ENCODE data around the gene MAP2K1. TPM values are rescaled to one million over a fixed set of nuclear protein-coding genes. Genes with fewer than 3 reads are reported as not detected.
A peak's percentile ranks its signal among the peaks of the same experiment; 100 is the strongest.
"Not testable (repeated sequence)": the region's sequence is repeated elsewhere in the genome, so short reads cannot be mapped to it uniquely, and the experiment has no call there.

Gene MAP2K1
- total RNA-seq = 10 to 100 TPM; 95.0 to 96.5 TPM

DNA sequence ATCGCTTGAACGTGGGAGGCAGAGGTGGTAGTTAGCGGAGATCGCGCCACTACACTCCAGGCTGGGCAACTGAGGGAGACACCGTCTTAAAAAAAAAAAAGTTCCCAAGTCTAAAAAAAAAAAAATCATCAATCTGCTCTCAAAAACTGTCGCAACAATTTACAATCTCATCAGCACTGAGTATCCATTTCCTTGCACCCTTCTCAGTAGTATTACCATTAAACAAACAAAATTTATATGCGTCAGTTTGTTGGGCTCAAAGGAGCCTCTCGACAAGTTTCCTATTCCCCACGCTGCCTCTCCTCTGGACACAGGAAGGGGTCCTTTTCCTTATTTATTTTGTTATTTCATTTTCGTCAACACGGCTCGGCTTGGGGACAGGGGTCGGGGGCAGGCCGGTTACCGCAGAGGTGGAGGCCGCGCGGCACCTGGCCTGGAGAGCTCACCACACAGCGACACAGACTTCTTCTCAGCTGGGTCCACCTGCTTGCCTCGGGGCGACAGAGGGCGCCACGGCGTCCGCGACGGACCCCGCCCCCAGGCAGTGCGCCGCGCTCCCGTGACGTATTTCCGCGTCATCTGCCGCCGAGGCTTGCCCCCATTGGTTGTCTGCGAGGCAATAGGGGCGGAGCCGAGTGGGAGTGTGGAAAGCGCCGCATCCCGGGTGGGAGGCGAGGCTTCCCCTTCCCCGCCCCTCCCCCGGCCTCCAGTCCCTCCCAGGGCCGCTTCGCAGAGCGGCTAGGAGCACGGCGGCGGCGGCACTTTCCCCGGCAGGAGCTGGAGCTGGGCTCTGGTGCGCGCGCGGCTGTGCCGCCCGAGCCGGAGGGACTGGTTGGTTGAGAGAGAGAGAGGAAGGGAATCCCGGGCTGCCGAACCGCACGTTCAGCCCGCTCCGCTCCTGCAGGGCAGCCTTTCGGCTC, at the start of gene MAP2K1:
TSS of gene MAP2K1 (plus strand) at position 709 of the 920 bp plus-strand sequence. CDS start 436 bp downstream, outside the sequence.
- DNase-seq (peak; percentile 98), ATAC-seq (ENCODE audit: low read depth) (peak; percentile 87)
- H3K4me3 Mint-ChIP-seq = peak within 1 kb of the TSS; percentile 100
- H3K27me3 Mint-ChIP-seq = no peaks in the 10 kb centered on the region
- H3K9me3 Mint-ChIP-seq = no peaks in the 10 kb centered on the region
- H3K4me1 Mint-ChIP-seq = peaks cover 43% of the 10 kb centered on the region
- H3K27ac Mint-ChIP-seq = peak within 1 kb of the TSS; percentile 99
- peaks cover 22% of the 10 kb centered on the region for H3K36me3 Mint-ChIP-seq
- POLR2A ChIA-PET = interaction anchor here (0.6 to 3.8 kb wide), 18 partner anchors 12 to 1550 kb away, joined by 3 to 50 read pairs (median 6); partner anchors contain the start of genes RPL4, SNAPC5, TIPIN and ZWILCH

DNA sequence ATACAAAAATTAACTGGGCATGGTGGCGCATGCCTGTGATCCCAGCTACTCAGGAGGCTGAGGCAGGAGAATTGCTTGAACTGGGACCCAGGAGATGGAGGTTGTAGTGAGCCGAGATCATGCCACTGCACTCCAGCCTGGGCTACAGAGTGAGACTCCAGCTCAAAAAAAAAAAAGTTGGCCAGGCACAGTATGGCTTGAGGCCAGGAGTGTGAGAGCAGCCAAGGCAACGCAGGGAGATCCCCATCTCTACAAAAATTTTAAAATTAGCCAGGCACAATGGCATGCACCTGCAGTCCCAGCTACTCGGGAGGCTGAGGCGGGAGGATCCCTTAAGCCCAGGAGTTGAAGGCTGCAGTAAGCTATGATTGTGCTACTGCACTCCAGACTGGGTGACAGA, 38.2 kb upstream of the MAP2K1 start:
- ATAC-seq (ENCODE audit: low read depth); H3K4me3 Mint-ChIP-seq; H3K4me1 Mint-ChIP-seq; H3K27me3 Mint-ChIP-seq; DNase-seq; H3K27ac Mint-ChIP-seq; H3K9me3 Mint-ChIP-seq; POLR2A ChIA-PET: not testable (repeated sequence)
- peaks cover 31% of the 10 kb centered on the region for H3K36me3 Mint-ChIP-seq

DNA sequence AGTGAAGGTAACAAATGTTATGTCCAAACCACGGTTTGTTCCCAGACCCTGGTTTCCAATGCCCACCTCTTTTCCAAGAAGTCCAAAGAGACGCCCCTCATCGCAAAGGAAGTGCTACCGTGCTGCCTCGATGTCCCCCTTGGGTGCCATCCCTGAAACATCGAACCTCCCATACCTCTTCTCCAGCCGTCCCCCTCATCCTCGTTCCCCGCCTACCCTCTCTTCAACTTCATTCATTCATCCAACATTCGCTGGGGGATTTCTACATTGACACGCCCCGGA, 30.7 kb upstream of the MAP2K1 start:
- Mint-ChIP-seq H3K27ac (peak overlapping the region; percentile 100), H3K4me3 (peak overlapping the region; percentile 100), H3K4me1 (peaks cover 21% of the 10 kb centered on the region), H3K27me3 (no peaks in the 10 kb centered on the region), H3K9me3 (no peaks in the 10 kb centered on the region), H3K36me3 (peaks cover 22% of the 10 kb centered on the region)
- DNase-seq = no peak
- POLR2A ChIA-PET = interaction anchor here (0.9 to 3.3 kb wide), 7 partner anchors 29 to 537 kb away, joined by 3 to 24 read pairs (median 5); partner anchors contain the start of genes MAP2K1, RPL4, SNAPC5 and ZWILCH
- ATAC-seq (ENCODE audit: low read depth) = no peak

DNA sequence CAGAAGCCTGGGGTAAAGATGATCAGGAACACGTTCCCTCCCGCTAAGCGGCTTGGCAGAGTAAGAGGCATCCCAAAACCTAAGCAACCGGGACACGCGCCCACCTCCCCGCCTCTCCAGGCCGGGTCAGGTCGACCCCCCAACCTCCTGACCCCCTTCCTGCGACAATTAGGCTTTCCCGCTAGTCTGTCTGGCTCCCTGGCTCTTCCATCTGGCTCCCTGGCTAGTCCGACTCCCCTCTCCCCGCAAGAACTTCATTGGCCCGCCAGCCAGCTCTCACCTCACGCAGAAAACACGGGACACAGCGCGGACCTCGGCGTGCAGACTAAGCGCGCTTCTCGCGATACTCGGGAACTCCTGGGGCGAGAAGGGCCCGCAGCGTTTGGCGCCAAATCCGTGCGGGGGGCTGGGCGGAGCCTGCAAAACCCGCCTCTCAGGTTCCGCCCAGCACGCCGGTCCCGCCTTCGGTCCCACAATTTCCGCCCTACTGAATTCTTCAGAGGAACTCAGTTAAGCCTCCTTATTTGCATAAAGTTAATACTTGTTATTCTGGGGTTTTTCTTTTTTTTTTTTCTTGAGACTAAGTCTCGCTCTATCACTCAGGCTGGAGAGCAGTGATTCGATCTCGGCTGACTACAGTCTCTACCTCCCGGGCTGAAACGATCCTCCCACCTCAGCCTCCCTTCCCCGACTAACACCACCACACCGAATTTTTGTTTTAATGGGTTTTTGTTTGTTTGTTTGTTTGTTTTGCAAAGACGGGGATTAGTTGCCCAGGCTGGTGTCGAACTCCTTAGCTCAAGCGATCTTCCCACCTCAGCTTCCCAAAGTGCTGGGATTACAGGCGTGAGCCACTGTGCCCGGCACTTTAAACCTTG, 30.1 kb upstream of the MAP2K1 start, which contains the start of gene TIPIN:
TSS of gene TIPIN (minus strand) at position 327 of the 878 bp plus-strand sequence. CDS start 3,738 bp downstream, outside the sequence.
- POLR2A ChIA-PET = interaction anchor here (0.8 to 3.3 kb wide), 10 partner anchors 10 to 538 kb away, joined by 3 to 24 read pairs (median 4); partner anchors contain the start of genes MAP2K1, RPL4, SNAPC5 and ZWILCH
- no peaks in the 10 kb centered on the region for H3K27me3 Mint-ChIP-seq
- no peaks in the 10 kb centered on the region for H3K9me3 Mint-ChIP-seq
- peak; percentile 98 for DNase-seq
- peak within 1 kb of the TSS; percentile 100 for H3K27ac Mint-ChIP-seq
- H3K4me1 Mint-ChIP-seq = peaks cover 21% of the 10 kb centered on the region
- peaks cover 22% of the 10 kb centered on the region for H3K36me3 Mint-ChIP-seq
- ATAC-seq (ENCODE audit: low read depth) = peak; percentile 95
- peak within 1 kb of the TSS; percentile 100 for H3K4me3 Mint-ChIP-seq

DNA sequence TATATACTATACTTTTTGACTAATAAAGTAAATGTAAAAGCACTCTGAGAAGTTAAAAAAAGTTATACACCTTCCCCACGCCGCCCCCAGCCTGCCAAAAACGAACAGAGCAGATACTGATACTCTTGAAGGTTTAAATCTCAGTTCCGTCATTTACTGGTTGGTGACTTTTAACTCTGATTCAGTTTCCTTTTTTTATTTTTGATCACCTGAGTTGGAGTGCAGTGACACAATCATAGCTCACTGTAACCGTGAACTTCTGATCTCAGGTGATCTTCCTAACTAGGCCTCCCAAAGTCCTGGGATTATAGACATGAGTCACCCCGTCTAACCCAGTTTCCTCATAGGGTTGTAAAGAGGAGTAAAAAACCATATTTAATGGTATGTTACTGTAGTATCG, 27.0 kb upstream of the MAP2K1 start:
- no peak overlapping the region for H3K4me3 Mint-ChIP-seq
- DNase-seq = no peak
- no peaks in the 10 kb centered on the region for H3K27me3 Mint-ChIP-seq
- no peaks in the 10 kb centered on the region for H3K9me3 Mint-ChIP-seq
- H3K27ac Mint-ChIP-seq = no peak overlapping the region
- peaks cover 11% of the 10 kb centered on the region for H3K36me3 Mint-ChIP-seq
- POLR2A ChIA-PET = no interaction called here
- ATAC-seq (ENCODE audit: low read depth) = no peak
- peaks cover 8% of the 10 kb centered on the region for H3K4me1 Mint-ChIP-seq

DNA sequence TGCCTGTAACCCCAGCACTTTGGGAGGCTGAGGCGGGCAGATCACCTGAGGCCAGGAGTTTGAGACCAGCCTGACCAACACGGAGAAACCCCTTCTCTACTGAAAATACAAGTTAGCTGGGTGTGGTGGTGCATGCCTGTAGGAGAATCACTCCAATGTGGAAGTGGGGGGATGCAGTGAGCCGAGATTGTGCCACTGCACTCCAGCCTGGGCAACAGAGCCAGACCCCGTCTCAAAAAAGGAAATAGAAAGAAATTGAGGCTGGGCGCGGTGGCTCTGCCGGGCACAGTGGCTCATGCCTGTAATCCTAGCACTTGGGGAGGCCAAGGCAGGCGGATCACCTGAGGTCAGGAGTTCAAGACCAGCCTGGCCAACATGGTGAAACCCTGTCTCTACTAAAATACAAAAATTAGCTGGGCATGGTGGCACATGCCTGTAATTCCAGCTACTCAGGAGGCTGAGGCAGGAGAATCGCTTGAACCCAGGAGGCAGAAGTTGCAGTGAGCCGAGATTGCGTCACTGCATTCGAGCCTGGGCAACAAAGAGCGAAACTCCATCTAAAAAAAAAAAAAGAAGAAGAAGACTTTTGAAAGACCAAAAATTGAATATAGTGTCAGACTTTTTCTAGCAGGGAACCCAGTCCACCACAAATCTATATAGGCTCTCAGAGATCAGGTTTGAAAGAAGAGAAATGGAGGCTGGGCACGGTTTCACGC, 24.8 kb upstream of the MAP2K1 start:
- H3K27me3 Mint-ChIP-seq; POLR2A ChIA-PET; DNase-seq; H3K4me1 Mint-ChIP-seq; ATAC-seq (ENCODE audit: low read depth); H3K4me3 Mint-ChIP-seq; H3K36me3 Mint-ChIP-seq; H3K9me3 Mint-ChIP-seq; H3K27ac Mint-ChIP-seq: not testable (repeated sequence)

DNA sequence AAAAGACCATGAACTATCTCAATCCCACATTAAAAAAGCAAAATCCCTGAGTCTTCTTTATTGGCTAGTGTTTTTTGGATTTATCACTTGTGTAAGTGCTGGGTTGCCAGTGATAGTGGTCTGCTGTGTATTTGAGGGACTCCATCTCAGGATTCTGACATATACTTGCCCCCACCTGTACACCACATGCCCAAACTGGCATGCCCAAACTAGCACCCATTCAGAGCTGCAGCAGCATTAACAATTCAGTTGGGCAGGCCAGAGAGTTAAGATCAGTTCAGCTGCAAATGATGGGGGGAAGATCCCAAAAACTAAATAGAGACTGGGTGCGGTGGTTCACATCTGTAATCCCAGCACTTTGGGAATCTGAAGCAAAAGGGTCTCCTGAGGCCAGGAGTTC, 23.9 kb upstream of the MAP2K1 start:
- H3K4me1 Mint-ChIP-seq = peaks cover 2% of the 10 kb centered on the region

DNA sequence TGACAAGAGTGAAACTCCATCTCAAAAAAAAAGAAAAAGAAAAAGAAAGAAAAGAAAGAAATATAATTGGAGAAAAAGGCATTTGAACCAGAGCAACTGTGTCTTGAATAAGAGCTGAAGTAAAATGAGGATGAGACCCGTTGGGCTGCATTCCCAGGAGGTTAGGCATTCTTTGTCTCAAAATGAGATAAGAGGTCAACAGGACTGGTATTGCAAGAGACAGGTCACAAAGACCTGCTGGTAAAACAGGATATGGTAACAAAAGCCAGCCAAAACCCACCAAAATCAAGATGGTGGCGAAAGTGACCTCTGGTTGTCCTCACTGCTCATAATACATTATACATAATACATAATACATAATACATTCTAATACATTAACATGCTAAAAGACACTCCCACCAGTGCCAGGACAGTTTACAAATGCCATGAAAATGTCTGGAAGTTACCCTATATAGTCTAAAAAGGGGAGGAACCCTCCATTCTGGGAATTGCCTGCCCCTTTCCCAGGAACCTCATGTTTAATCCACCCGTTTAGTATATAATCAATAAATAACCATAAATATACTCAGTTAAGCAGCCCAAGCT, 21.7 kb upstream of the MAP2K1 start:
- H3K9me3 Mint-ChIP-seq = no peaks in the 10 kb centered on the region
- H3K4me3 Mint-ChIP-seq = no peak overlapping the region
- peaks cover 10% of the 10 kb centered on the region for H3K4me1 Mint-ChIP-seq
- no peak overlapping the region for H3K27ac Mint-ChIP-seq
- ATAC-seq (ENCODE audit: low read depth) (no peak), DNase-seq (no peak)
- no peaks in the 10 kb centered on the region for H3K27me3 Mint-ChIP-seq
- H3K36me3 Mint-ChIP-seq = peaks cover 2% of the 10 kb centered on the region
- POLR2A ChIA-PET = interaction anchor here (1.0 kb wide), 1 partner anchor 21 kb away, joined by 3 read pairs; the partner anchor contains the start of gene MAP2K1

More for the DNA sequence above, 23.9 kb upstream of the MAP2K1 start:
- ATAC-seq (ENCODE audit: low read depth) = no peak
- no peak for DNase-seq
- POLR2A ChIA-PET = no interaction called here
- H3K27ac Mint-ChIP-seq = no peak overlapping the region
- H3K4me3 Mint-ChIP-seq = no peak overlapping the region
- no peaks in the 10 kb centered on the region for H3K9me3 Mint-ChIP-seq
- peaks cover 2% of the 10 kb centered on the region for H3K36me3 Mint-ChIP-seq
- no peaks in the 10 kb centered on the region for H3K27me3 Mint-ChIP-seq

DNA sequence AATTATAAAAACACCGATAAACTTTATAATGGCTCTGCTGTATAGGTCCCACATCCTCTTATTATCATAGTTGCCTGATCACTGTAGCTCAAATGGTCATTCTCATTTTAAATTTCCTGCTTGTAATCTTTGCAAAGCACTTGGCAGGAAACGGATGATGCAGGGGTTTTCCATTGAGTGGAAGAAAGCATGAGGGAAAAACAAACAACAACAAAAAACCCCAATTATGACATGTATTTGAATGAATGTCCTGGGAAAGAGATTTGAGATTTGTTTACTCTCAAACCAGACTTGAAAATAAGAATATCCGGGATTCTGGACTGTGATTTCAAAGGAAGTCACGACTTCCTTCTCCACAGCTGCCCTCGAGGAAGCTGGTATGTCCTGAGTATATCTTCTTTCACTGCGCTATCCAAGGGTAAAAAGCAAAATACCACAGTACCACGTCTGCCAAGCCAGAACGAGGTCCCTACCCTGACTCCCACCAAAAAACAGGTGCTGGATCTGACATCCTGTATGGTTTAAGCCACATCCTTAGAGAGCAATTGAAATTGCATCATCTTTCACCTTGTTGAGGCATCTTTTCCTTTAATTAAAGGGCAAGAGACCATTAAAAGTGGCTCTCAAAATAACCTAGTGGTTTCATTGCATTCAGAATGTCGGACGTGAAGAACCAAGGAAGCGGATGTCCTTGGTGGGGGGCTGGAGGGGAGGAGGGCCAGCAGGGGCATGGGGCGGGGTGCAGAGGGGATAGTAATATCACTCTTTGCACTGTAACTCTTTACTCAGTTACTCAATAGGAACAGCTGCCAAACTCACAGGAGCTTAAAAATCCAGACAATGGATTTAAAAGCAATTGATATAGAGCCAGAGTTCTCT, 16.7 kb upstream of the MAP2K1 start:
- peak; percentile 86 for ATAC-seq (ENCODE audit: low read depth)
- POLR2A ChIA-PET = interaction anchor here (0.5 to 4.4 kb wide), 5 partner anchors 13 to 128 kb away, joined by 3 to 28 read pairs (median 7); partner anchors contain the start of genes MAP2K1, SNAPC5 and TIPIN

DNA sequence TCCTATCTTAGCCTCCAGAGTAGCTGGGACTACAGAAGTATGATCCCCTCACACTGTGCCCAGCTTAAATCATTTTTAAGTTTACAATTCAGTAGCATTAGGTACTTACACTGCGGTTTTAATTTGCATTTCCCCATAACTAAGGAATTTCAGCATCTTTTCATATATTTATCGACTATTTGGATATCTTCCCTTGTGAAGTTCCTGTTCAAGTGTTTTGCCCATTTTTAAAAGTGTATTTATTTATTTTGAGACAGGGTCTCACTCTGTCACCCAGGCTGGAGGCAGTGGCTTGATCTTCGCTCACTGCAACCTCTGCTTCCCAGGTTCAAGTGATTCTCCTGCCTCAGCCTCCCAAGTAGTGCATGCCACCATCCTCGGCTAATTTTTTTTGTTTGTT, 12.5 kb upstream of the MAP2K1 start:
- Mint-ChIP-seq H3K27me3 (no peaks in the 10 kb centered on the region), H3K4me1 (peaks cover 21% of the 10 kb centered on the region), H3K36me3 (peaks cover 4% of the 10 kb centered on the region), H3K27ac (no peak overlapping the region), H3K9me3 (peaks cover 6% of the 10 kb centered on the region), H3K4me3 (no peak overlapping the region)
- DNase-seq (no peak), ATAC-seq (ENCODE audit: low read depth) (no peak)
- POLR2A ChIA-PET = interaction anchor here (1.1 kb wide), 1 partner anchor 11 kb away, joined by 3 read pairs; no protein-coding TSS in a partner anchor

More for the DNA sequence above, 16.7 kb upstream of the MAP2K1 start:
- Mint-ChIP-seq H3K27ac (peak overlapping the region; percentile 96), H3K9me3 (peaks cover 5% of the 10 kb centered on the region), H3K4me3 (peak overlapping the region; percentile 81), H3K27me3 (no peaks in the 10 kb centered on the region), H3K4me1 (peaks cover 21% of the 10 kb centered on the region), H3K36me3 (peaks cover 4% of the 10 kb centered on the region)
- peak; percentile 39 for DNase-seq

DNA sequence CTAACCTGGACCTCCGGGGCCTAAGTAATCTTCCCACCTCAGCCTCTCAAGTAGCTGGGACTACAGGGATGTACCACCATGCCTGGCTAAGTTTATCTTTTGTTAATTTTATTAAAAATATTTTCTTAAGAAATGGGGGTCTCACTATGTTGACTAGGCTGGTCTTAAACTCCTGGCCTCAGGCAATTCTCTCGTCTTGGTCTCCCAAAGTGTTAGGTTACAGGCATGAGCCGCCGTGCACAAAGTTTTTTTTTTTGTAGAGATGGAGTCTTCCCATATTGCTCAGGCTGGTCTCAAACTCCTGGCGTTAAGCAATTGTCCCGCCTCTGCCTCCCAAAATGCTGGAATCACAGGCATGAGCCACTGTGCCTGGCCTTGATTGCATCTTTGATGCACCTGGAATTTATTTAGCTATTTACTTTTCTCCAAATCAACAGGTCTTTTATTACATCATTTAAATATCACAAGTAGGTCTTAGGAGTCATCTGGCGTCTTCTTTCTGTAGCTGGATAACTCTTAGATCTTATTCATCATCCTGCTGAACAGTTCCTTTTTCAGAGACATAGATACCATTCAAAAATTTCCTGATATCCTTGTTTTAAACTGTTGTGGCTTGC, 7.8 kb upstream of the MAP2K1 start:
- DNase-seq = no peak
- Mint-ChIP-seq H3K9me3 (peaks cover 6% of the 10 kb centered on the region), H3K27me3 (no peaks in the 10 kb centered on the region), H3K4me1 (peaks cover 2% of the 10 kb centered on the region), H3K27ac (no peak overlapping the region), H3K4me3 (no peak overlapping the region), H3K36me3 (peaks cover 8% of the 10 kb centered on the region)
- POLR2A ChIA-PET = interaction anchor here (0.7 kb wide), 1 partner anchor 10 kb away, joined by 3 read pairs; no protein-coding TSS in a partner anchor
- ATAC-seq (ENCODE audit: low read depth) = no peak

All from activated naive CD8-positive, alpha-beta T cell treated with anti-CD3 and anti-CD28 coated beads, Interleukin-2, amount 10 ng/mL, durations not matched to agents 7 days and 5 days (primary cell).